HCT116 (cell line): Measurements from ENCODE around the gene SLC16A13. TPM values are rescaled to one million over a fixed set of nuclear protein-coding genes. Genes with fewer than 3 reads are reported as not detected.

Experiments
- ATAC-seq: fragments of 200-7000 bp; cut with Tn5 transposase; 2 replicates; pipeline ENCODE4 v1.9.1; 2020; ENCODE audit warnings: mild to moderate bottlenecking, moderate library complexity
- BruUV-seq: library from RNA; stranded (reverse); fragments of 400-500 nt; replicated peaks from 2 replicates; lab custom pipeline; 2021; lab: Mats Ljungman, UMichigan
- CTCF ChIA-PET: fragments of 300-600 bp; sonication (Branson Sonifier 250); formaldehyde crosslinking; loops from one replicate; lab custom pipeline; 2021; ENCODE audit warnings: antibody characterized with exemption; lab: Charles Lee
- POLR2A ChIA-PET: fragments of 300-600, 350-600 bp; sonication (Branson Sonifier 250); formaldehyde crosslinking; loops from one replicate; lab custom pipeline; 2021; ENCODE audit warnings: antibody characterized with exemption; lab: Charles Lee
- RAD21 ChIA-PET, 2 experiments: fragments of 300-600 bp; sonication (Branson Sonifier 250); formaldehyde crosslinking; loops; one replicate each; lab custom pipeline; 2023; ENCODE audit warnings: low total read pairs in 2 of 2; ENCODE audit not compliant: uncharacterized antibody in 2 of 2, unreplicated experiment in 2 of 2, low non-redundant PET in 1 of 2; lab: Charles Lee
- DNase-seq: peaks from one replicate; pipeline ENCODE4 v3.0.0-alpha.2; 2010; ENCODE audit warnings: low read depth, low spot score
- H2AFZ ChIP-seq: fragments of 200-600 bp; shearing (Covaris generic), sonication (generic); 2 replicates; pipeline ENCODE4 v1.6.1; 2017; ENCODE audit warnings: low read depth, mixed run types, mixed read lengths, antibody characterized with exemption, low read length; ENCODE audit not compliant: poor library complexity, severe bottlenecking
- H3K27ac ChIP-seq: 2 replicates; pipeline ENCODE4 v1.5.1; 2012; ENCODE audit warnings: low read depth, low read length
- H3K27me3 ChIP-seq: fragments of 200-600 bp; sonication (generic); 2 replicates; pipeline ENCODE4 v1.6.1; 2016; ENCODE audit warnings: mixed run types, low read length, mixed read lengths; ENCODE audit not compliant: insufficient read depth
- H3K36me3 ChIP-seq, 2 experiments: fragments of 200-500 bp in 1 of 2; fragments of 200-600 bp in 1 of 2; sonication (Bioruptor generic) in 1 of 2; sonication (generic) in 1 of 2; 2 replicates each; pipeline versions ENCODE4 v1.5.1 to v1.6.1; 2014 to 2016; ENCODE audit warnings: low read length in 2 of 2, inconsistent platforms in 1 of 2, mixed read lengths in 1 of 2, mixed run types in 1 of 2; ENCODE audit not compliant: insufficient read depth in 2 of 2, control insufficient read depth in 1 of 2
- H3K4me1 ChIP-seq, 2 experiments: fragments of 200-600 bp in 1 of 2; sonication (generic) in 1 of 2; 2 replicates each; pipeline versions ENCODE4 v1.5.1 to v1.6.1; 2012 to 2017; ENCODE audit warnings: low read length in 2 of 2, inconsistent platforms in 1 of 2, mild to moderate bottlenecking in 1 of 2, mixed read lengths in 1 of 2, mixed run types in 1 of 2, moderate library complexity in 1 of 2; ENCODE audit not compliant: insufficient read depth in 2 of 2, control insufficient read depth in 1 of 2
- H3K4me2 ChIP-seq: fragments of 200-600 bp; sonication (generic); 2 replicates; pipeline ENCODE4 v1.6.1; 2017; ENCODE audit warnings: mixed run types, low read length, mixed read lengths
- H3K4me3 ChIP-seq, 2 experiments: fragments of 200-600 bp in 1 of 2; sonication (generic) in 1 of 2; replicated peaks in 1 of 2; 2 replicates each; pipeline ENCODE4 v1.5.1; 2011 to 2016; ENCODE audit warnings: low read length in 2 of 2, control low read depth in 1 of 2, low read depth in 1 of 2, mild to moderate bottlenecking in 1 of 2, mixed read lengths in 1 of 2, mixed run types in 1 of 2
- H3K79me2 ChIP-seq: fragments of 200-600 bp; sonication (generic); 2 replicates; pipeline ENCODE4 v1.6.1; 2017; ENCODE audit warnings: mild to moderate bottlenecking, mixed run types, low read length, moderate library complexity, mixed read lengths; ENCODE audit not compliant: insufficient read depth
- H3K9ac ChIP-seq: fragments of 200-600 bp; sonication (generic); 2 replicates; pipeline ENCODE4 v1.6.1; 2016; ENCODE audit warnings: low read length, mixed read lengths
- H3K9me2 ChIP-seq: fragments of 200-600 bp; sonication (generic), shearing (Covaris generic); 2 replicates; pipeline ENCODE4 v1.6.1; 2017; ENCODE audit warnings: mixed run types, mild to moderate bottlenecking, moderate library complexity; ENCODE audit not compliant: insufficient read depth
- H3K9me3 ChIP-seq, 2 experiments: fragments of 200-500 bp in 1 of 2; fragments of 200-600 bp in 1 of 2; sonication (Bioruptor generic) in 1 of 2; sonication (generic) in 1 of 2; 2 replicates each; pipeline ENCODE4 v1.6.1; 2014 to 2017; ENCODE audit warnings: low read length in 2 of 2, mixed read lengths in 2 of 2, inconsistent platforms in 1 of 2, low read depth in 1 of 2, mild to moderate bottlenecking in 1 of 2, mixed run types in 1 of 2, moderate library complexity in 1 of 2; ENCODE audit not compliant: control insufficient read depth in 1 of 2, insufficient read depth in 1 of 2
- H4K20me1 ChIP-seq: fragments of 200-600 bp; sonication (generic), shearing (Covaris generic); 2 replicates; pipeline ENCODE4 v1.6.1; 2017; ENCODE audit warnings: mixed run types, mild to moderate bottlenecking, moderate library complexity; ENCODE audit not compliant: insufficient read depth
- CEBPB ChIP-seq: IDR thresholded peaks from 2 replicates; pipeline ENCODE4 v1.6.1; 2012; ENCODE audit warnings: low read depth
- EGR1 ChIP-seq: IDR thresholded peaks from 2 replicates; pipeline ENCODE4 v1.6.1; 2012; ENCODE audit warnings: low read depth
- ELF1 ChIP-seq: IDR thresholded peaks from 2 replicates; pipeline ENCODE4 v1.6.1; 2012; ENCODE audit warnings: low read depth, borderline replicate concordance
- EZH2 ChIP-seq: fragments of 200-600 bp; sonication (generic); IDR thresholded peaks from 2 replicates; pipeline ENCODE4 v1.6.1; 2017; ENCODE audit warnings: antibody characterized with exemption, mixed run types
- JUND ChIP-seq: IDR thresholded peaks from 2 replicates; pipeline ENCODE4 v1.6.1; 2012
- POLR2A ChIP-seq: IDR thresholded peaks from 2 replicates; pipeline ENCODE4 v1.7.0; 2011; ENCODE audit warnings: borderline replicate concordance; ENCODE audit not compliant: insufficient read depth, insufficient read length; ENCODE audit errors: extremely low read depth
- SIN3A ChIP-seq: IDR thresholded peaks from 2 replicates; pipeline ENCODE4 v1.6.1; 2012; ENCODE audit warnings: low read depth
- SP1 ChIP-seq: IDR thresholded peaks from 2 replicates; pipeline ENCODE4 v1.6.1; 2012; ENCODE audit warnings: low read depth
- SRF ChIP-seq: IDR thresholded peaks from 2 replicates; pipeline ENCODE4 v1.6.1; 2012; ENCODE audit warnings: low read depth
- TCF7L2 ChIP-seq: IDR thresholded peaks from 2 replicates; pipeline ENCODE4 v1.7.0; 2011; ENCODE audit warnings: borderline replicate concordance, inconsistent platforms; ENCODE audit not compliant: insufficient read depth, insufficient read length; ENCODE audit errors: extremely low read depth
- YY1 ChIP-seq: IDR thresholded peaks from 2 replicates; pipeline ENCODE4 v1.6.1; 2011; ENCODE audit warnings: low read length, low read depth, moderate library complexity, mild to moderate bottlenecking; ENCODE audit not compliant: insufficient replicate concordance; ENCODE audit errors: extremely low read depth
- ZNF274 ChIP-seq: fragments of 200-500 bp; sonication (Bioruptor generic); IDR thresholded peaks from 2 replicates; pipeline ENCODE4 v1.6.1; 2014; ENCODE audit warnings: mild to moderate bottlenecking, low read depth, low read length, inconsistent platforms
- intact Hi-C: fragments of 100-400 bp; cut with micrococcal nuclease; formaldehyde crosslinking; loops from 2 replicates; pipeline ENCODE4 v1.10.0; 2022
- total RNA-seq: library from RNA; stranded (reverse); gene quantifications from one replicate; pipeline ENCODE4 v1.2.1, GENCODE V29; 2021; ENCODE audit not compliant: unreplicated experiment
- TF ChIP-seq, protein P1 (sequence below): IDR thresholded peaks from 2 replicates; pipeline ENCODE4 v1.6.1; 2012; ENCODE audit warnings: low read depth
- TF ChIP-seq, protein P2 (sequence below), 3 experiments: fragments of 200-600 bp in 1 of 3; sonication (generic) in 1 of 3; IDR thresholded peaks in 2 of 3; conservative IDR thresholded peaks in 1 of 3; 2 replicates each; pipeline ENCODE4 v1.5.1; 2012 to 2017; ENCODE audit warnings: low read depth in 2 of 3, low read length in 2 of 3, antibody characterized with exemption in 1 of 3, borderline replicate concordance in 1 of 3, control low read depth in 1 of 3, mild to moderate bottlenecking in 1 of 3, mixed read lengths in 1 of 3, mixed run types in 1 of 3, moderate library complexity in 1 of 3; ENCODE audit not compliant: insufficient read depth in 1 of 3
- TF ChIP-seq, protein P3 (sequence below): IDR thresholded peaks from 2 replicates; pipeline ENCODE4 v1.6.1; 2012

Gene SLC16A13
- total RNA-seq, 1 experiment from 2014 or later: 6.8 TPM

DNA sequence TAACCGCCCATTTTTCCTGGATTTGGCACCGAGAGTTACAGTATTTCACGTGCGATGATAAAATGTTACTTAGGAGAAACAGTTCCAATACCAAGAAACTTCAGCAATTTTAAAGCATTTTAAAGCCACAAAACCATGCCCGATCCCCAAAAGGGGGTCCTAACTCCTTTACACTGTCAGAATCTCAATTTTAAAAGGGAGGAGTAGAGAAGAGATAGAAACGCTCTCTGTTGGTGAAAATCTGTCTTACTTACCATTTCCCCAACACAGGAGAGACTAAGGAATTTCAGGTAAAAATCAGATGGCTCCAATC lies 23.9 kb upstream of the SLC16A13 start (continued):
- TF ChIP-seq, protein P1, sequence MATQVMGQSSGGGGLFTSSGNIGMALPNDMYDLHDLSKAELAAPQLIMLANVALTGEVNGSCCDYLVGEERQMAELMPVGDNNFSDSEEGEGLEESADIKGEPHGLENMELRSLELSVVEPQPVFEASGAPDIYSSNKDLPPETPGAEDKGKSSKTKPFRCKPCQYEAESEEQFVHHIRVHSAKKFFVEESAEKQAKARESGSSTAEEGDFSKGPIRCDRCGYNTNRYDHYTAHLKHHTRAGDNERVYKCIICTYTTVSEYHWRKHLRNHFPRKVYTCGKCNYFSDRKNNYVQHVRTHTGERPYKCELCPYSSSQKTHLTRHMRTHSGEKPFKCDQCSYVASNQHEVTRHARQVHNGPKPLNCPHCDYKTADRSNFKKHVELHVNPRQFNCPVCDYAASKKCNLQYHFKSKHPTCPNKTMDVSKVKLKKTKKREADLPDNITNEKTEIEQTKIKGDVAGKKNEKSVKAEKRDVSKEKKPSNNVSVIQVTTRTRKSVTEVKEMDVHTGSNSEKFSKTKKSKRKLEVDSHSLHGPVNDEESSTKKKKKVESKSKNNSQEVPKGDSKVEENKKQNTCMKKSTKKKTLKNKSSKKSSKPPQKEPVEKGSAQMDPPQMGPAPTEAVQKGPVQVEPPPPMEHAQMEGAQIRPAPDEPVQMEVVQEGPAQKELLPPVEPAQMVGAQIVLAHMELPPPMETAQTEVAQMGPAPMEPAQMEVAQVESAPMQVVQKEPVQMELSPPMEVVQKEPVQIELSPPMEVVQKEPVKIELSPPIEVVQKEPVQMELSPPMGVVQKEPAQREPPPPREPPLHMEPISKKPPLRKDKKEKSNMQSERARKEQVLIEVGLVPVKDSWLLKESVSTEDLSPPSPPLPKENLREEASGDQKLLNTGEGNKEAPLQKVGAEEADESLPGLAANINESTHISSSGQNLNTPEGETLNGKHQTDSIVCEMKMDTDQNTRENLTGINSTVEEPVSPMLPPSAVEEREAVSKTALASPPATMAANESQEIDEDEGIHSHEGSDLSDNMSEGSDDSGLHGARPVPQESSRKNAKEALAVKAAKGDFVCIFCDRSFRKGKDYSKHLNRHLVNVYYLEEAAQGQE: no peak
- TF ChIP-seq EZH2 (no peak), JUND (no peak), SP1 (no peak), TCF7L2 (no peak)
- TF ChIP-seq, protein P2, sequence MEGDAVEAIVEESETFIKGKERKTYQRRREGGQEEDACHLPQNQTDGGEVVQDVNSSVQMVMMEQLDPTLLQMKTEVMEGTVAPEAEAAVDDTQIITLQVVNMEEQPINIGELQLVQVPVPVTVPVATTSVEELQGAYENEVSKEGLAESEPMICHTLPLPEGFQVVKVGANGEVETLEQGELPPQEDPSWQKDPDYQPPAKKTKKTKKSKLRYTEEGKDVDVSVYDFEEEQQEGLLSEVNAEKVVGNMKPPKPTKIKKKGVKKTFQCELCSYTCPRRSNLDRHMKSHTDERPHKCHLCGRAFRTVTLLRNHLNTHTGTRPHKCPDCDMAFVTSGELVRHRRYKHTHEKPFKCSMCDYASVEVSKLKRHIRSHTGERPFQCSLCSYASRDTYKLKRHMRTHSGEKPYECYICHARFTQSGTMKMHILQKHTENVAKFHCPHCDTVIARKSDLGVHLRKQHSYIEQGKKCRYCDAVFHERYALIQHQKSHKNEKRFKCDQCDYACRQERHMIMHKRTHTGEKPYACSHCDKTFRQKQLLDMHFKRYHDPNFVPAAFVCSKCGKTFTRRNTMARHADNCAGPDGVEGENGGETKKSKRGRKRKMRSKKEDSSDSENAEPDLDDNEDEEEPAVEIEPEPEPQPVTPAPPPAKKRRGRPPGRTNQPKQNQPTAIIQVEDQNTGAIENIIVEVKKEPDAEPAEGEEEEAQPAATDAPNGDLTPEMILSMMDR (IDR thresholded peaks at IDR 0.05 in 2 of 3, conservative IDR thresholded peaks at IDR 0.05 in 1 of 3; ENCODE audit: borderline replicate concordance in 1 of 3, insufficient read depth in 1 of 3, low read depth in 2 of 3, low read length in 2 of 3): no peak

DNA sequence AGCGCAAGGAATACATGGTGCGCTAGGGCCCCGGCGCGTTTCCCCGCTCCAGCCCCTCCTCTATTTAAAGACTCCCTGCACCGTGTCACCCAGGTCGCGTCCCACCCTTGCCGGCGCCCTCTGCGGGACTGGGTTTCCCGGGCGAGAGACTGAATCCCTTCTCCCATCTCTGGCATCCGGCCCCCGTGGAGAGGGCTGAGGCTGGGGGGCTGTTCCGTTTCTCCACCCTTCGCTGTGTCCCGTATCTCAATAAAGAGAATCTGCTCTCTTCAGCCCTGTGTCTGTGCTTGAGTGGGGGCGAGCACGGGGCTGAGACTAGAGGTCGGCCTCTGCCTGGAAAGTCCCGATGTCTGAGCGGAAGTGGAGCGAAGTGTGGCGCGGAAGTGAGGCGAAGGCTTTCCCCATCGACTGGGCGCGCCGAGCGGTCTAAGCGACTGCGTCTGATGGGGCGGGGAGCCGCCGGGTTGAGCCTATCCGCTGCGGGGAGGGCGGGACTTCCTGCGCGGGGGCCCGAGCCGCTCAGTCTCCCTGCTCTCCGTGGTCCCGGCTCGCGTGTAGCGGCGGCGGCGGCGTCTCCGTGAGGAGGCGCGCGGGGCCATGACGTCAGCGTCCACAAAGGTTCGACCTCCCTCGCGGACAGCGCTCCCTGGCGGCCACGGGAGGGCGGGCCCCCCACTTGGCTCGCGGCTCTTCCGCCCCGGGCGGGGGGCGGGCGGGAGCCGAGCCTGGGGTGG lies 21.4 kb upstream of the SLC16A13 start:
- H3K9ac ChIP-seq: peak overlapping the region; percentile 98
- H3K36me3 ChIP-seq: no peaks in the 10 kb centered on the region
- BruUV-seq: no TSS peak
- H3K4me3 ChIP-seq: peak overlapping the region; percentile 61 to 74
- CTCF ChIA-PET: interaction anchor here (0.7 to 1.7 kb wide), 6 partner anchors 10 to 347 kb away, joined by 3 to 7 read pairs (median 4); partner anchors contain the start of gene ALOX12
- intact Hi-C loops: no loop called here
- no peaks in the 10 kb centered on the region for H3K27me3 ChIP-seq
- no peaks in the 10 kb centered on the region for H4K20me1 ChIP-seq
- POLR2A ChIA-PET: interaction anchor here (1.0 to 1.5 kb wide), 2 partner anchors 9 to 170 kb away, joined by 3 to 4 read pairs; no protein-coding TSS in a partner anchor
- DNase-seq (peak; percentile 85), ATAC-seq (peak; percentile 92)
- RAD21 ChIA-PET: no interaction called here
- no peaks in the 10 kb centered on the region for H3K9me2 ChIP-seq
- peak overlapping the region; percentile 100 for H3K4me2 ChIP-seq
- H2AFZ ChIP-seq: no peak overlapping the region
- H3K27ac ChIP-seq: peak overlapping the region; percentile 94
- H3K79me2 ChIP-seq: peaks cover 48% of the 10 kb centered on the region
- peaks cover 11 to 27% of the 10 kb centered on the region in 2 experiments; a peak in 3 of 4 replicates for H3K4me1 ChIP-seq
- H3K9me3 ChIP-seq: no peaks in the 10 kb centered on the region
- TF ChIP-seq POLR2A (peak; percentile 51), ZNF274 (no peak), ELF1 (no peak; the same call in 1 of the 2 replicates), CEBPB (no peak), YY1 (peak; percentile 46), EGR1 (no peak), SRF (no peak), EZH2 (no peak), SIN3A (peak; percentile 60; the same call in 1 of the 2 replicates)
- TF ChIP-seq, protein P1: no peak
- TF ChIP-seq, protein P3, sequence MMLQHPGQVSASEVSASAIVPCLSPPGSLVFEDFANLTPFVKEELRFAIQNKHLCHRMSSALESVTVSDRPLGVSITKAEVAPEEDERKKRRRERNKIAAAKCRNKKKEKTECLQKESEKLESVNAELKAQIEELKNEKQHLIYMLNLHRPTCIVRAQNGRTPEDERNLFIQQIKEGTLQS: no peak
